Measurements from ENCODE around the gene C18orf32.

The C18orf32 gene

GRCh38 chr18:49521216-49521835 lies 34.3 kb upstream of the C18orf32 start:
- H3K36me3 ChIP-seq (ENCODE audit: control insufficient read depth, insufficient read depth, low read length) = no peaks in the 10 kb centered on the region
- H3K4me2 ChIP-seq (ENCODE audit: low read length) = no peak overlapping the region
- no peaks in the 10 kb centered on the region for H3K79me2 ChIP-seq
- no peaks in the 10 kb centered on the region for H3K4me1 ChIP-seq
- no peak overlapping the region for H3K27ac ChIP-seq
- no peaks in the 10 kb centered on the region for H3K9me3 ChIP-seq (ENCODE audit: control insufficient read depth, low read length)
- H2AFZ ChIP-seq = peak overlapping the region; percentile 13
- H3K9ac ChIP-seq = no peak overlapping the region
- TF ChIP-seq CTCF (IDR thresholded peaks at IDR 0.05) = no peak
- no peak overlapping the region for H3K4me3 ChIP-seq (ENCODE audit: low read depth, low read length)
- no peaks in the 10 kb centered on the region for H3K27me3 ChIP-seq (ENCODE audit: control insufficient read depth, insufficient read depth, low read length)

- Histone ChIP-seq H3K9me3 (ENCODE audit: control insufficient read depth, low read length) (no peaks in the 10 kb centered on the region), H3K27ac (no peak overlapping the region), H3K27me3 (ENCODE audit: control insufficient read depth, insufficient read depth, low read length) (no peaks in the 10 kb centered on the region), H3K4me3 (ENCODE audit: low read depth, low read length) (no peak overlapping the region), H3K4me1 (no peaks in the 10 kb centered on the region), H2AFZ (no peak overlapping the region), H3K9ac (no peak overlapping the region), H3K36me3 (ENCODE audit: control insufficient read depth, insufficient read depth, low read length) (no peaks in the 10 kb centered on the region), H3K79me2 (no peaks in the 10 kb centered on the region), H3K4me2 (ENCODE audit: low read length) (no peak overlapping the region)
- no peak for TF ChIP-seq CTCF (IDR thresholded peaks at IDR 0.05)
These were observed 33.7 kb upstream of the C18orf32 start for GRCh38 chr18:49520661-49521145.

GRCh38 chr18:49519101-49519971 lies 32.3 kb upstream of the C18orf32 start:
- Histone ChIP-seq H2AFZ (no peak overlapping the region), H3K9me3 (ENCODE audit: control insufficient read depth, low read length) (no peaks in the 10 kb centered on the region), H3K9ac (no peak overlapping the region), H3K36me3 (ENCODE audit: control insufficient read depth, insufficient read depth, low read length) (no peaks in the 10 kb centered on the region), H3K27ac (no peak overlapping the region), H3K4me3 (ENCODE audit: low read depth, low read length) (no peak overlapping the region), H3K4me1 (no peaks in the 10 kb centered on the region), H3K4me2 (ENCODE audit: low read length) (no peak overlapping the region), H3K79me2 (no peaks in the 10 kb centered on the region), H3K27me3 (ENCODE audit: control insufficient read depth, insufficient read depth, low read length) (no peaks in the 10 kb centered on the region)
- no peak for TF ChIP-seq CTCF (IDR thresholded peaks at IDR 0.05)

GRCh38 chr18:49517483-49517882 lies 30.4 kb upstream of the C18orf32 start:
- Histone ChIP-seq H3K4me1 (no peaks in the 10 kb centered on the region), H3K9me3 (ENCODE audit: control insufficient read depth, low read length) (no peaks in the 10 kb centered on the region)
- TF ChIP-seq CTCF (IDR thresholded peaks at IDR 0.05) = no peak

More at GRCh38 chr18:49517483-49517882, 30.4 kb upstream of the C18orf32 start:
- Histone ChIP-seq H3K27ac (no peak overlapping the region), H3K4me2 (ENCODE audit: low read length) (no peak overlapping the region), H3K4me3 (ENCODE audit: low read depth, low read length) (no peak overlapping the region), H3K79me2 (no peaks in the 10 kb centered on the region), H3K27me3 (ENCODE audit: control insufficient read depth, insufficient read depth, low read length) (no peaks in the 10 kb centered on the region), H3K9ac (no peak overlapping the region), H2AFZ (no peak overlapping the region), H3K36me3 (ENCODE audit: control insufficient read depth, insufficient read depth, low read length) (no peaks in the 10 kb centered on the region)
